Measurements from ENCODE around the gene NUAK1. TPM values are rescaled to one million over a fixed set of nuclear protein-coding genes. Genes with fewer than 3 reads are reported as not detected.
"Not testable (repeated sequence)": the region's sequence is repeated elsewhere in the genome, so short reads cannot be mapped to it uniquely, and the experiment has no call there.

NUAK1 gene
- total RNA-seq, 4 donors from 2014 or later: 0.75 to 14.7 (median 3.5) TPM

GRCh38 chr12:106021516-106021915 is 117.2 kb downstream of the NUAK1 start:
- no peak overlapping the region for H3K27ac ChIP-seq
- no peaks in the 10 kb centered on the region for H3K27me3 ChIP-seq
- intact Hi-C loops (cut with DNase I; ENCODE audit: low total_unique reads) (no loop called here), in situ Hi-C loops (cut with MboI; ENCODE audit: low pct_ligation_motif_present in 1 of 4, low pct_unique_long_range_greater_than_20kb in 1 of 4, low sequenced_read_pairs in 3 of 4) (no loop called here)
- 45 to 49% methylated on average over 4 to 5 of the region's 5 CpGs for WGBS, 2 donors (ENCODE audit: low coverage in 1 of 2)
- H3K4me1 ChIP-seq: no peaks in the 10 kb centered on the region
- DNase-seq: no peak
- no peak overlapping the region for H3K4me3 ChIP-seq
- H3K36me3 ChIP-seq: no peaks in the 10 kb centered on the region
- no peaks in the 10 kb centered on the region for H3K9me3 ChIP-seq
- no peak for TF ChIP-seq POLR2AphosphoS5 (IDR thresholded peaks at IDR 0.05)
- TF ChIP-seq EP300 (IDR thresholded peaks at IDR 0.05; ENCODE audit: low read depth): no peak
- TF ChIP-seq CTCF (IDR thresholded peaks at IDR 0.05): no peak
- TF ChIP-seq POLR2A (IDR thresholded peaks at IDR 0.05): no peak

- no peak for DNase-seq
- 47 to 61% methylated on average over 3 of the region's 3 CpGs for WGBS, 2 donors (ENCODE audit: low coverage in 1 of 2)
- Histone ChIP-seq H3K4me3 (no peak overlapping the region), H3K36me3 (no peaks in the 10 kb centered on the region), H3K4me1 (no peaks in the 10 kb centered on the region), H3K27ac (no peak overlapping the region), H3K27me3 (no peaks in the 10 kb centered on the region), H3K9me3 (no peaks in the 10 kb centered on the region)
- TF ChIP-seq POLR2A (IDR thresholded peaks at IDR 0.05) (no peak), CTCF (IDR thresholded peaks at IDR 0.05) (no peak), EP300 (IDR thresholded peaks at IDR 0.05; ENCODE audit: low read depth) (no peak), POLR2AphosphoS5 (IDR thresholded peaks at IDR 0.05) (no peak)
- in situ Hi-C loops (cut with MboI; ENCODE audit: low pct_ligation_motif_present in 1 of 4, low pct_unique_long_range_greater_than_20kb in 1 of 4, low sequenced_read_pairs in 3 of 4) (no loop called here), intact Hi-C loops (cut with DNase I; ENCODE audit: low total_unique reads) (no loop called here)
Observed at GRCh38 chr12:106020736-106021135, 118.0 kb downstream of the NUAK1 start.

DNA sequence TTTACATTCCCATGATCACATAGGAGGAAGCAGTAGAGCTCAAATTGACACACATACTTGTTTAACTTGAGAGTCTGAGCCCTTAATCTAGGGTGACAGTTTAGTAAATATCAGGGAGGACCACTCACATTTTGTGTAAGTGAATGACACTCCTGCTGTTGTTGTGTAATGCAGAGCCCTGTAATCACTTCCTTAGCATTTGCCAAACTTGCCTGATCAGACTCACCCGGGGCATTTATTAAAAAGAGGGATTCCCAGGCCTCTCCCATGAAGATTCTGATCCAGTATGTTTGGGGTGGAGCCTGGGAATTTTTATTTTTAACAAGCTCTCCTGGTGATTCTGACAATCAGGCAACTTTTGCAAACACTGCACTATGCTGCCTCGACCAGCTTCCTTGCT is 119.6 kb downstream of the NUAK1 start:
- H3K27me3 ChIP-seq: no peaks in the 10 kb centered on the region
- 50 to 52% methylated on average over 1 to 2 of the region's 2 CpGs for WGBS, 2 donors (ENCODE audit: low coverage in 1 of 2)
- no peak overlapping the region for H3K4me3 ChIP-seq
- H3K4me1 ChIP-seq: no peaks in the 10 kb centered on the region
- no peak for DNase-seq
- no peaks in the 10 kb centered on the region for H3K9me3 ChIP-seq
- no peaks in the 10 kb centered on the region for H3K36me3 ChIP-seq
- no peak overlapping the region for H3K27ac ChIP-seq
- in situ Hi-C loops (cut with MboI; ENCODE audit: low pct_ligation_motif_present in 1 of 4, low pct_unique_long_range_greater_than_20kb in 1 of 4, low sequenced_read_pairs in 3 of 4) (no loop called here), intact Hi-C loops (cut with DNase I; ENCODE audit: low total_unique reads) (no loop called here)
- TF ChIP-seq POLR2AphosphoS5 (IDR thresholded peaks at IDR 0.05): no peak
- TF ChIP-seq CTCF (IDR thresholded peaks at IDR 0.05): no peak
- TF ChIP-seq POLR2A (IDR thresholded peaks at IDR 0.05): no peak
- TF ChIP-seq EP300 (IDR thresholded peaks at IDR 0.05; ENCODE audit: low read depth): no peak

DNA sequence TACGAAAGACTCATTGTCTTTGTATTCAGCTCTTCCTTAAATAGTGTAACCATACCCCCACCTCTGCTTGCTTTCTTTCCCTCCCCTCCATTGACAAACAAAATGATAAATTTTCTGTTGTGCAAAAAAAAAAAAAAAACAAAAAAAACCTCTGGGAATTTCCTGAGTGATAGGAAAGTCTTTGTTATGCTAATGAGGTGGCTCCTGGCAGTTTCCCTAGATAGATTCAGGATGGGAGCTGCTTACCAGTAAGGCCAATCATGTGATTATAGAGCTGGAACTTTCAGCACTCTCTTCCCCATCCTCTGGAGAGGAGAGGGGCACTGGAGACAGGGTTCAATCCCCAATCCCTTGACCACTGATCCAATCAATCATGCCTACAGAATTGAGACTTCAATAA is 120.5 kb downstream of the NUAK1 start:
- intact Hi-C loops (cut with DNase I; ENCODE audit: low total_unique reads): no loop called here
- 83 to 100% methylated on average over 1 of the region's 1 CpG for WGBS, 2 donors (ENCODE audit: low coverage in 1 of 2)
- H3K9me3 ChIP-seq: no peaks in the 10 kb centered on the region
- TF ChIP-seq POLR2AphosphoS5 (IDR thresholded peaks at IDR 0.05) (no peak), CTCF (IDR thresholded peaks at IDR 0.05) (no peak), EP300 (IDR thresholded peaks at IDR 0.05; ENCODE audit: low read depth) (no peak), POLR2A (IDR thresholded peaks at IDR 0.05) (no peak)
- no peak overlapping the region for H3K27ac ChIP-seq
- no peak overlapping the region for H3K4me3 ChIP-seq
- H3K27me3 ChIP-seq: no peaks in the 10 kb centered on the region
- H3K4me1 ChIP-seq: no peaks in the 10 kb centered on the region
- no peak for DNase-seq
- in situ Hi-C loops (cut with MboI; ENCODE audit: low pct_ligation_motif_present in 1 of 4, low pct_unique_long_range_greater_than_20kb in 1 of 4, low sequenced_read_pairs in 3 of 4): no loop called here
- no peaks in the 10 kb centered on the region for H3K36me3 ChIP-seq

- H3K36me3 ChIP-seq; H3K4me1 ChIP-seq; H3K27ac ChIP-seq; H3K27me3 ChIP-seq; in situ Hi-C loops (cut with MboI; ENCODE audit: low pct_ligation_motif_present in 1 of 4, low pct_unique_long_range_greater_than_20kb in 1 of 4, low sequenced_read_pairs in 3 of 4); intact Hi-C loops (cut with DNase I; ENCODE audit: low total_unique reads); DNase-seq; H3K4me3 ChIP-seq; H3K9me3 ChIP-seq: not testable (repeated sequence)
- WGBS, 2 donors (ENCODE audit: low coverage in 1 of 2): 89 to 90% methylated on average over 6 to 7 of the region's 7 CpGs
Observed at GRCh38 chr12:106016601-106017278, 122.0 kb downstream of the NUAK1 start.
